Measurements from ENCODE around the gene ARHGAP24.

The ARHGAP24 gene

GRCh38 chr4:85783900-85784299, 308.9 kb downstream of the ARHGAP24 start:
- Histone ChIP-seq H3K27me3 (ENCODE audit: low read length) (no peaks in the 10 kb centered on the region), H3K4me3 (ENCODE audit: insufficient read depth, low read length, poor library complexity, severe bottlenecking) (no peak overlapping the region), H3K79me2 (ENCODE audit: insufficient read depth, low read length) (no peaks in the 10 kb centered on the region), H4K20me1 (ENCODE audit: low read depth, low read length) (no peaks in the 10 kb centered on the region), H2AFZ (ENCODE audit: low read depth, low read length, severe bottlenecking) (no peak overlapping the region), H3F3A (ENCODE audit: insufficient read depth) (no peaks in the 10 kb centered on the region), H3K4me2 (ENCODE audit: low read depth, low read length, poor library complexity, severe bottlenecking) (no peak overlapping the region), H3K9ac (ENCODE audit: low read length) (no peak overlapping the region), H3K9me3 (ENCODE audit: insufficient read depth, low read length) (no peaks in the 10 kb centered on the region), H3K36me3 (ENCODE audit: low read length) (no peaks in the 10 kb centered on the region), H3K9me2 (replicated peaks; ENCODE audit: insufficient read depth, low read length) (no peaks in the 10 kb centered on the region), H3K27ac (ENCODE audit: low read depth, low read length) (no peak overlapping the region)
- TF ChIP-seq EZH2phosphoT487 (conservative IDR thresholded peaks at IDR 0.05; ENCODE audit: low read length), result no peak
- TF ChIP-seq CTCF (IDR thresholded peaks at IDR 0.05; ENCODE audit: insufficient read depth, low read length, poor library complexity, severe bottlenecking), result no peak

DNA sequence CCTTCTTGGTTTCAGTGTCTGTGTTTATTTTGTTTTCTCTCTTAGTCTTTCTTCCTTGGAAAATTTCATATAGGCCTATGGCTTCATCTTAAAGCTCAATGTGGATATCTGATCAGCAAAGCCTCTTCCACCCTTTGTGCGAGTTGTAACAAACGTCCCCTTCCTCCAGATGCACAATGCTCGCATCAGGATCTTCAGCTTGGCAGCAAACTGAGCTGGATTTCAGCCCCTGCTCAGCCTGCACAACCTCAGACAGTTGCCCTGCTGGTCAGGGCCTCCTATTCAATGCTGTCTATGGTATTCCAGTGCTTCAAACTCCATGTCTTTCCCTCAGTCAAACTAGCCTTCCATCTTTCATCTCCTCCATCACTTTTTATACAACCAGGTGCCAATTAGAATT, 309.4 kb downstream of the ARHGAP24 start:
- Histone ChIP-seq H3K4me2 (ENCODE audit: low read depth, low read length, poor library complexity, severe bottlenecking) (no peak overlapping the region), H3K9me3 (ENCODE audit: insufficient read depth, low read length) (no peaks in the 10 kb centered on the region), H3K9ac (ENCODE audit: low read length) (no peak overlapping the region), H3K27me3 (ENCODE audit: low read length) (no peaks in the 10 kb centered on the region), H3K4me3 (ENCODE audit: insufficient read depth, low read length, poor library complexity, severe bottlenecking) (no peak overlapping the region), H3K36me3 (ENCODE audit: low read length) (no peaks in the 10 kb centered on the region), H3K79me2 (ENCODE audit: insufficient read depth, low read length) (no peaks in the 10 kb centered on the region), H2AFZ (ENCODE audit: low read depth, low read length, severe bottlenecking) (no peak overlapping the region), H3F3A (ENCODE audit: insufficient read depth) (no peaks in the 10 kb centered on the region), H3K9me2 (replicated peaks; ENCODE audit: insufficient read depth, low read length) (no peaks in the 10 kb centered on the region), H4K20me1 (ENCODE audit: low read depth, low read length) (no peaks in the 10 kb centered on the region), H3K27ac (ENCODE audit: low read depth, low read length) (no peak overlapping the region)
- TF ChIP-seq EZH2phosphoT487 (conservative IDR thresholded peaks at IDR 0.05; ENCODE audit: low read length) (no peak), CTCF (IDR thresholded peaks at IDR 0.05; ENCODE audit: insufficient read depth, low read length, poor library complexity, severe bottlenecking) (no peak)

GRCh38 chr4:85784947-85785346, 310.0 kb downstream of the ARHGAP24 start:
- H3K36me3 ChIP-seq (ENCODE audit: low read length), result no peaks in the 10 kb centered on the region
- no peak overlapping the region for H2AFZ ChIP-seq (ENCODE audit: low read depth, low read length, severe bottlenecking)
- H3K9me2 ChIP-seq (replicated peaks; ENCODE audit: insufficient read depth, low read length), result no peaks in the 10 kb centered on the region
- H3K4me3 ChIP-seq (ENCODE audit: insufficient read depth, low read length, poor library complexity, severe bottlenecking), result no peak overlapping the region
- H3K27me3 ChIP-seq (ENCODE audit: low read length), result no peaks in the 10 kb centered on the region
- no peak for TF ChIP-seq CTCF (IDR thresholded peaks at IDR 0.05; ENCODE audit: insufficient read depth, low read length, poor library complexity, severe bottlenecking)
- no peak for TF ChIP-seq EZH2phosphoT487 (conservative IDR thresholded peaks at IDR 0.05; ENCODE audit: low read length)
- H3K79me2 ChIP-seq (ENCODE audit: insufficient read depth, low read length), result no peaks in the 10 kb centered on the region
- no peaks in the 10 kb centered on the region for H3K9me3 ChIP-seq (ENCODE audit: insufficient read depth, low read length)
- H4K20me1 ChIP-seq (ENCODE audit: low read depth, low read length), result no peaks in the 10 kb centered on the region
- H3K4me2 ChIP-seq (ENCODE audit: low read depth, low read length, poor library complexity, severe bottlenecking), result no peak overlapping the region
- H3K27ac ChIP-seq (ENCODE audit: low read depth, low read length), result no peak overlapping the region
- H3K9ac ChIP-seq (ENCODE audit: low read length), result no peak overlapping the region
- no peaks in the 10 kb centered on the region for H3F3A ChIP-seq (ENCODE audit: insufficient read depth)
